NCI-H446 treated with DMSO at 0.1 percent for 48 hours (cell line): Measurements from ENCODE around the gene JMJD1C.
"Not testable (repeated sequence)": the region's sequence is repeated elsewhere in the genome, so short reads cannot be mapped to it uniquely, and the experiment has no call there.

Experiments used
- DNase-seq: peaks from one replicate; lab custom pipeline; 2025; lab: John Stamatoyannopoulos, UW

Gene JMJD1C

DNA sequence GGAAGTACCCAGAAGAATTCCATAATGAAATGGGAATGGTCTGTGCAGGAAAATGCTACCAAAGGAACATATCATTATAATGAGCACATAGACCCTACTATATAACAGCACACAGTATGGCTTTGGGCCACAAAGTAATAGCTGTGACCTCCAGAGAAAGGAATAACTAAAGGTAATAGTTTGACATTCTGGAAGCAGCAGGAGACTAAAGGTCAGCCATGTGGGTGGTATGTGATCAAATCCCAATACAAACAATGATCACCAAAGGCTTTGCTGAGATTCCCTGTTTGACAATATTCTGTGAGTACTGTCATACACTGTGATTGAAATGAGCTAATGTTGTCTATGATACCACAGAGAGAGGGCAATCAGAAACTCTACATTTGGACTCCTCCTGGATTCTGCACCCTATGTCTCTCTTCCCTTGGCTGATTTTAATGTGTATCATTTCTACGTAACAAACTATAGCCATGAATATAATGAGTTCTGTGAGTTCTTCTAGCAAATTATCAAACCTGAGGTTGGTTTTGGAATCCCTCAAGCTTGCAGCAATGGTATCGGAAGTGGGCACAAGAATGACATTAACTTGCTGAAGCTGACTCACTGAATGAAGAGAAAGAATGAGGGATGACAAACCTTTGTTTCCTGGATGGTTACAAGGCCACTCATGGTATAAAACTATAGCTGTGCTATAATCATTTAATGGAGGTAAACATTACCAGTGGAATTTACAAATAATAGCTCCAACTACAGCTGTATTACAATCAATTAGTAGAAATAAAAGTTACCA lies 99.6 kb downstream of the JMJD1C start:
- no peak for DNase-seq

DNA sequence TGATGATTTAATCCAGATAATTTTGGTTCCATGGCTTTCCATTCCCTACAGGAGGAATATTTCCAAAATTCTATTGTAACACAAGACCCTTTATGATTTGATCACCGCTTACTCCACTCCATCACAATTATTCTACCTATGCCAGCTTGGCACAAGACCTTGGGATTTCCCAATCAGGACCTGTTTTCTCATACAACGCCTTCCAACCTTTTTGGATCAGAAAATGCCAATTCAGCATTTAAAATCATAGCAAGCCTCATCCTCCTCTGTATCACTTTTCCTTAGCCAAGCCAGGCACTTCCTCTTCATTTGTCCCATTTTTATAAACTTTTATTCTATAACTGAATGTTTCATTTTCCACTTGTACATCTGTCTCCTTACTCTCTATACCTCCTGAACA lies 100.9 kb downstream of the JMJD1C start:
- no peak for DNase-seq

DNA sequence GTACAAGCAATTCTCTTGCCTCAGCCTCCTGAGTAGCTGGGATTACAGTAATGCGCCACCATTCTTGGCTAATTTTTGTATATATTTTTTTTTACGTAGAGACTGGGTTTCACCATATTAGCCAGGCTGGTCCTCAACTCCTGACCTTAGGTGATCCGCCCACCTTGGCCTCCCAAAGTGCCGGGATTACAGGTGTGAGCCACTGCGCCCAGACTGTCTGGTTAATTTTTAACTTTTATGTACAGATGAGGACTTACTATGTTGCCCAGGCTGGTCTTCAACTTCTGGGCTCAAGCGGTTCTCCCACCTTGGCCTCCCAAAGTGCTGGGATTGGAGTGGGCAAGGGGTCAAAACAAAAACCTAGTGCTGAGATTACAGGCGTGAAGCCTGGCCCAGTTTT lies 101.8 kb downstream of the JMJD1C start:
- no peak for DNase-seq

DNA sequence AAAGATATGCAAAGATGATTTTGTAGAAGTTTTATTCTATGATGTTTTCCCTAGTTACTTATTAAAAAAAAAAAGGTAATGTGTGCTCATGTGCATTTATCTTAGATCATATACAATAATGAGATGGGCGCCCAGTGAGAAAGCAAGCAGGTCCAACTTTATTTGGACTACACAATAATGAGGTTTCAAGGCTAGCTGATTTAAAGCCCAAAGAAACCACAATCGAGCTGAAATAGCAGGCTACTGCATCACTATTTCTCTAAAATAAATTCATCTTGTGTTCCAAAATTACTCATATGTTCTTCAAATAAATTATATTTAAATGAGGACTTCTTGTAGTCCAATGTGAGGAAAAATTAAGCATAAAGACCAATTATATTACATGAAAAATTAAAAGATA lies 110.1 kb downstream of the JMJD1C start:
- no peak for DNase-seq

DNA sequence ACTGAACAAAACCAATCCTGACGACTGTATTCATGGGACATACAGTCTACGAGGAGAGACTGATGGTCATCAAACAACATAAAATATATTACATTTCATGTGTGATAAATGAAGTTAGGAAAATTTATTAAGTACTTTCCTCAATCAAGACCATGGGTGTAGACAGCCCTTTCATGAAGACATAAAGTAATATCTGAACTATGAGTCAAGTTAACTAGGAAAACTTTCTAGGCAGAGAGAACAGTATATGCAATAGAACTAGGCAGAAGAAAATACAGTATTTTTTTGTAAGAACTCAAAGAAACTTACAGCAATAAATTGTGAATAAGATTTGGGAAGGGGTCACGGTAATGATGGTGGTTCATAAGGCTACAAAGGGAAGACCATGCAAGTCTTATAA lies 112.8 kb downstream of the JMJD1C start:
- no peak for DNase-seq

DNA sequence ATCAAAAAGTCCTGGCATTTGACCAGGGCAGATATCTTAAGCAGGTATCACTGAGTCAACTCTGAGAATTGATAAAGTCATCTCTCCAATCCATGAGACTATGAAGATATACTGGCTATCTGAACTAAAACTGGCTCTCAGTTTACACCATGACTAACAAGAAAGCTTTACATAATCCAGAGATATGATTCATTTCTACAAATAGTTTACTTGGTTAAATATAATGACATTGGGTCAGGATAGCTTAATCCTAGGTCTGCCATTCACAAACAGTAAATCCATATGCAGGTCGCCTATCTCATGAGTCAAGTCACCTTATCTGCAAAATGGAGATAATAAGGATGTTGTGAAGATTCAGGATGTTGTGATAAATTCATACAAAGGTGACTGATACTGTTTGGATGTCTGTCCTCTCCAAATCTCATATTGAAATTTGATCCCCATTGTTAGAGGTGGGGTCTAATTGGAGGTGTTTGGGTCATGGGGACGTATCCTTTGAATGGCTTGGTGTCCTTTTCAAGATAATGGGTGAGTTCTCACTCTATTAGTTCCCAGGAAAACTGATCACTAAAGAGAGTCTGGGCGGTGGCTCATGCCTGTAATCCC lies 117.4 kb downstream of the JMJD1C start:
- no peak for DNase-seq

DNA sequence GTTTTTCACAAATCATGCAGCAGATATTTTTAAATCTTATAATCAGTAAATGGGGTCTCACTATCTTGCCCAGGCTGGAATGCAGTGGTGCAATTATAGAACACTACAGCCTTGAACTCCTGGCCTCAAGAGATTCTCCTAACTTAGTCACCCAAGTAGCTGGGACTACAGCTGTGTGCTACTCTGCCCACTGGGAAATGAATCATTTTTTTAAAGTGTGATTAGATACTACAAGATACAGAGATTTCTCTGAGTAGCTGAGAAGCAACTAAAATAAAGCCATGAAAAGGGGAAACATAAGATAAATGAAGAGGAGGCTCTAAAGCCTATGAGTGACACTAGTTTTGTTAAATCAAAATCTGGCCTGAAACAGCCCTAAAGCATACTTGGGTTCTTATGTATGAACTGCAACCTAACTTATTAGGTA lies 119.7 kb downstream of the JMJD1C start:
- no peak for DNase-seq

DNA sequence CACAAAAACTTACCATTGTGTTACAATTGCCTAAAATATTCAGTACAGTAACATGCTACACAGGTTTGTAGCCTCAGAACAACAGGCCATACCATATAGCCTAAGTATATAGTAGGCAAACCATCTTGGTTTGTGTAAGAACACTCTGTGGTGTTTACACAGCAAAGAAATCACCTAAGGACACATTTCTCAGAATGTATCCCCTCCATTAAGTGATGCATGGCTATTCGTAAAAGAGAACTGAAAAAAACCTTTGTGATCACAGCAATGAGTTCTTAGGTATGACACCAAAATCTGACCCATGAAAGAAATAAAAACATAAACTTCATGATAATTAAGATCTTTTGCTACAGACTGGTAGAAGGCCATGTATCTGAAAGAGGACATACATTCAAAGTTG lies 121.5 kb downstream of the JMJD1C start:
- DNase-seq: no peak

DNA sequence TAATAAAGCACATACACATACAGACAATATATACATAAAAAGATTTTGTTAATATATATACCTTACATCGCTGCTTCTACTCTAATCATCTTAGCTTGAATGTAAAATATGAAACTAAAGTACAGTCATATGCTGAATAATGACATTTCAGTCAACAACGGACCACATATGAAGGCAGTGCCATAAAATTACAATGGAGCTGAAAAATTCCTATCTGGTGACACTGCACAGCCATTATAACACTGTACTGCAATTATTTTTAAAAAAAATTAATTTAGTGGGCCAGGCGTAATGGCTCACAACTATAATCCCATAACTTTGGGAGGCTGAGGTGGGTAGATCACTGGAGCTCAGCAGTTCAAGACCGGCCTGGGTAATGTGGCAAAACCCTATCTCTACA lies 122.3 kb downstream of the JMJD1C start:
- no peak for DNase-seq

DNA sequence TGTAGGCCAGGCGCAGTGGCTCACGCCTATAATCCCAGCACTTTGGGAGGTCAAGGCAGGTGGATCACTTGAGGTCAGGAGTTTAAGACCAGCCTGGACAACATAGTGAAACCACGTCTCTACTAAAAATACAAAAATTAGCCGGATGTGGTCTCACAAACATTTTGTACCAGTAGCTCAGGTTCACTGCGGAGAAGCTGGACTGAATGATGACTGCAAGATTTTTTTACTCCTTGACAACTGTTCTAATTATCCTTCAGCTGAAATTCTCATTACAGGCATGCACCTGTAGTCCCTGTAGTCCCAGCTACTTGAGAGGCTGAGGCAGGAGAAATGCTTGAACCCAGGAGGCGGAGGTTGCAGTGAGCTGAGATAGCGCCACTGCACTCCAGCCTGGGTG lies 126.1 kb downstream of the JMJD1C start:
- DNase-seq: not testable (repeated sequence)

DNA sequence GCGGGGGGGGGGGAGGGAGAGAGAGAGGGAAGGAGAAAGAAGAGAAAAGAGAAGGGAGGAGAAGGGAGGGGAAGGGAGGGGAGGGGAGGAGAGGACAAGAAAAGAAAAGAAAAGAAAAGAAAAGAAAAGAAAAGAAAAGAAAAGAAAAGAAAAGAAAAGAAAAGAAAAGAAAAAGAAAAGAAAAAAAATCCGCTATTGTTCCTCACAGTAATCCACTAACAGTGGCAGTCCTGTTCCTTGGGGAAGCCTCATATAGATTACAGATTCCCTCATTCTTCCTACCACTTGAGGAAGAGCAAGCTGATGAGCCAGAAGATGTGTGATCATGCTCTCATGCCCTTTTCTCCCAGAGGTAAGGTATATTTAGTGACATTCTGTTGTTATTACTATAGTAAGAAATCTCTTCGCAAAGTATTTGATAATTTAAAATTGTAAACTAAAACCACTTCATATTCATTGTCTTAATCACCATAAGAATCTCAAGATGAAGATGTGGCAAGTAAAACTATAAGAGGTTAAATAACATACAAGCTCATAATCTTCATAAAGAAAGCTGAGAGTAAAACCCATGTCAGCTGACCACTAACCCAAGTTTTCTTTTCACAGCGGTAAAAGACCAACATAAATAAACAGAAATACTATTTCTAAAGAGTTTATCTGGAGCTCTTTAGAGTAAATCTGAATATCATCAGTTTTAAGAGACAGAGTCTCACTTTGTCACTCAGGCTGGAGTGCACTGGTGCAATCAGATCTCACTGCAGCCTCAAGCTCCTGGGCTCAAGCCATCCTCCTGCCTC lies 128.1 kb downstream of the JMJD1C start:
- no peak for DNase-seq

DNA sequence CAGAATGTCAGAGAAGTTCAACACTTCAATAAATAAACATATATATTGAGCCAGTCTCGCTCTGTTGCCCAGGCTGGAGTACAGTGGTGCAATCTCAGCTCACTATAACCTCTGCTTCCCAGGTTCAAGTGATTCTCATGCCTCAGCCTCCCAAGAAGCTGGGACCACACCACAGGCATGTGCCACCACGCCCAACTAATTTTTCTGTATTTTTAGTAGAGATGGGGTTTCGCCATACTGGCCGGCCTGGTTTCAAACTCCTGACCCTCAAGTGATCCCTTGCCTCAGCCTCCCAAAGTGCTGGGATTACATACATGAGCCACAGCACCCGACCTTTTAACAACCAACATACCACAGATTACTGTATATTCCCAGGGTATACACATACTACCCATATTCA lies 134.2 kb downstream of the JMJD1C start:
- DNase-seq: no peak

DNA sequence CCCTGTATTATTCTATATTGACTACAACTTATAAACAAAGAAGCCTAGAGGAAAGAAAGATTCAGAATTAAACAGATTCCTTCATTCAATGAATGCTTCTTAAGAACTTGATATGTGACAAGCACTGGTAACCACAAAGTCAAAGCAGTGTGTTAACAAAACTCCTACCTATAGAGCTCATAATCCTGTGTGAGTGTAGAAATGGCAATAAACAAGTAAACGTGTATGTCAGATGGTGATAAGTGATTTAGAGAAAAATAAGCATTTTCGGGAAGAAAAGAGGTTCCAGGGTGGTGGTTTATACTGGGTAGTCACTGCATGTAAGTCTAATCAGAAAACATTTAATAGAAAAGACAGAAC lies 141.3 kb downstream of the JMJD1C start:
- DNase-seq: no peak

DNA sequence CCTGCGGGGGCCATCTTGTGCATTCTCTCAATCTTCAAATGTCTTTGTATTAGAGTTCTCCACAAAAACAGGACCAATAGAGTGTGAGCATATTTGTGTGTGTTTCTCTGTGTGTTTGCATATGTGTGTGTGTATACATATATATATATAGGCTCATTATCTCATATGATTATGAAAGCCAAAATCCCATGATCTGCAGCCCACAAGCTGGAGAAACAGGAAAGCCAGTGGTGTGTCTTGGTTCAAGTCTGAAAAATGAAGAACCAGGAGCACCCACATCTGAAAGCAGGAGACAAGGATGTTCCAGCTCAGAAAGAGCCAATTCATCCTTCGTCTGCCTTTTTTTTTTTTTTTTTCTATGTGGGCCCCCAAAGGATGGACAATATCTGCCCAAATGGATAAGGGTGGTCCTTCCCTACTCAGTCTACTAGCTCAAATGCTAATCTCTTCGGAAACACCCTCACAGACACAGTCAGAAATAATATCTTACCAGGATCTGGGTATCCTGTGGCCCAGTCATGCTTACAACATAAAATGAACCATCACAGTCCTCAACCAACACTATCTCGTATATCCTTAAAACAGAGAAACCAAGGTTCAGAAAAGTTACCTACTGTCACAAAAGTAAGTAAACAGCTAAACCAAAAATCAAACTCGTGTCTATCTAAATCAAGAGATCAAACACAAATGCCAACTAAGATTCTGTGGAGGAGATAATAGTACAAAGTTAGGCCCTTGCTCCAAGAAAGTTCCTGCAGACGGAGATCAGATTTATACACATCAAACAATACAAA lies 141.9 kb downstream of the JMJD1C start:
- DNase-seq: no peak

DNA sequence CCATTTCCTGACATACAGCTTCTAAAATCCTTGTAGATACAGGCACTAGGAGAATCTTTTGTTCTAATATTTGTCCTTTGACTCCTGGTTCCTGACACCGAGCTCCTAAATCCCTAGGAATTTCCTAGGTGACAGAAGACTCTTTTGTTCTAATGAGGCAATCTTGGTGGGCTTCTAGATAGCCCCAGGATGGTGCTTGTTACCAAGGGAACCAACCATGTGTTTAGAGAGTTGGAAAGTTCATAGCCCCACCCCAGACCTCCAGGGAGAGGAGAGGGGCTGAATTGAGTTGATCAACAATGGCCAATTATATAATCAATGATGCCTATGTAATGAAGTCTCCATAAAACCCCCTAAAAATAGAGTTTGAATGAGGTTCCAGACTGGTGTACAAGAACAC lies 145.1 kb downstream of the JMJD1C start:
- no peak for DNase-seq

DNA sequence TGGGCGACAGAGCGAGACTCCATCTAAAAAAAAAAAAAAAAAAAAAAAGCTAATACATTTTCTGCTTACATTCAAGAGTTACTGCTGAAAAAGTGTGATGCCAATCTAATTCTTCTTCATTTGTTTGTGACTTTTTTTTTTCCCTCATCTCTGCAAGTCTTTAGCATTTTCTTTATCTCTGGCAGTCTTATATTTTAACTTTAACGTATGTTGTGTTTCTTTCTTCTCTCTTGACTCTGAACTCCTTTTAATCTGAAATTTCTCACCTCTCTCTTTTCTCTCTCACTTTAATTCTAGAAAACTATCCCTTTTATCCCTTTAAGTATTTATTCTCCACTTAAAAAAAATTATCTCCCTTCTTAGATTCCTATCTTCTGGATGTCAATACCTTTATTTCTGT lies 146.5 kb downstream of the JMJD1C start:
- DNase-seq: no peak

DNA sequence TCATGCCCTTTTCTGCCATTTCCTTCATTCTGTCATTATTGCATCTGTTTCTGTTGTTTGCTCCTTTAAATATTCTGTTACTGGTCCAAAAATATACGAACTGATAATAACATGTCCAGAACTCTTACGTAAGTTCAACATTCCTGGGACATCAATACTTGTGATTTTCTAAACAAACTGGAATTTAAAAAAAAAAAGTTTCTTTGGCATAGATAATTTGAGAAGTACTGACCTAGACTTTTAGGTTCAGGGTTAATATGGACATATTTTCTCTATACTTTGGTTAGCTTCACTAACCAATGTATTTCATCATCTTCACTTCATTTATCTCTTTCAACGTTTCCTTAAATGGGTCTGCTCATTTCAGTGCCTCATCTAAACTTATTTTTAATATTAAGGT lies 147.3 kb downstream of the JMJD1C start:
- DNase-seq: no peak

DNA sequence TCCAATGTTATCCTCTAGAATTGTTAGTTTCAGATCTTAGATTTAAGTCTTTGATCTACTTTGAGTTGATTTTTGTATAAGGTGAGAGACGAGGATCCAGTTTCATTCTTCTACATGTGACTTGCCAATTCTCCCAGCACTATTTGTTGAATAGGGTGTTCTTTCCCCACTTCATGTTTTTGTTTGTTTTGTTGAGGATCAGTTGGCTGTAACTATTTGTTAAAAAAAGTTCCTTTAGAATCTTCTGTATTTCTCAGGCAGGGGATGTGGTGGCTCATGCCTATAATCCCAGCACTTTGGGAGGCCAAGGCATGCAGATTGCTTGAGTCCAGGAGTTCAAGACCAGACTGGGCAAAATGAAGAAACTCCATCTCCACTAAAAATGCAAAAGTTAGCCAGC lies 151.8 kb downstream of the JMJD1C start:
- DNase-seq: no peak

DNA sequence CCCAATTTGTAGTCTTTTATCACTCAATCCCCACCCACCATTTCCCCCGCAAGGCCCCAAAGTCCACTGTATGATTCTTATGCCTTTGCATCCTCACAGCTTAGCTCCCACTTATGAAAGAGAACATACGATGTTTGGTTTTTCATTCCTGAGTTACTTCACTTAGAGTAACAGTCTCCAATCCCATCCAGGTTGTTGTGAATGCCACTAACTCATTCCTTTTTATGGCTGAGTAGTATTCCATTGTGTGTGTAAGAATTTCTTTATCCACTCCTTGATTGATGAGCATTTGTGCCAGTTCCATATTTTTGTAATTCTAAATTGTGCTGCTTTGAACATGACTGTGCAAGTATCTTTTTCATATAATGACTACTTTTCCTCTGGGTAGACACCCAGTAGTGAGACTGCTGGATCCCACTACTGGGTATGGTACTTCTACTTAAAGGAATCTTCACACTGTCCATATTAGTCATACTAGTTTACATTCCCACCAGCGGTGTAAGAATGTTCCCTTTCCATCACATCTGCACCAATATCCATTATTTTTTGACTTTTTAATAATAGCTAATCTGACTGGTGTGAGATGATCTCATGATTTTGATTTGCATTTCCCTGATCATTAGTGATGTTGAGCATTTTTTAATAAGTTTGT lies 152.6 kb downstream of the JMJD1C start:
- no peak for DNase-seq

DNA sequence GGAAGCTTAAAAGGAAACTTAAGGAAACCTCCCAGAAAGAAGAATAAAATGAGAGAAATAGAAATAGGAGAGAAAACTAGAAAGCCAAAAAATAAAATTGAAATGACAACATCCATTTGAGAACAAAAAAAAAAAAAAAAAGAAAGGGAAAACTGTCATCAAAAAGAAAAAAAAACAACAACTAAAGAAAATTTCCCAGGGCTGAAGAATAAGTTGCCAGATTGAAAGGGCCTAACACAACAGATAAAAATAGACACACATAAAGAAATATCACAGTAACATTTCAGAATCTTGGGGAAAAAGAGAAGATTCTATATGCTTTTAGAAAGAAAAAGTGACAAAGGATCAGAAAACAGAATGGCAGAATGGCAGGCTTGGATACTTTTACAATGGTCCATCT lies 157.1 kb downstream of the JMJD1C start:
- no peak for DNase-seq

DNA sequence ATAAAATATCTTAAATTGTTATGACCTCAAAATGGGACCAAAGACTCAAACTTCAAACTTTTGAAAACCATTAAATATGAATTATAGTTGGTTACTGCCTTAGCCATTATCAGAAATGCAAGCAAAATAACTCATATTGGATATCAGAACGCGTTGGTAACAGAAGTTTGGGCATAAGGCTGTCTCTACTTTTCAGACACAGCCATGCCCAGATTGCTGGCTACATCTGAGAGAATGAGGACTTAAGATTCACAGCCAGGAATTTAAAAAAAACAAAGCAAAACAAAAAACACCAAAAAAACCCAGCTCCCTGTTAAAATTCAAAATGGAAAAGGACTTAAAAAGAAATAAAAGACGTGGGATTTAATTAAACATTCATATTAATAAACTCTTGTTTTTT lies 161.6 kb downstream of the JMJD1C start:
- DNase-seq: no peak

DNA sequence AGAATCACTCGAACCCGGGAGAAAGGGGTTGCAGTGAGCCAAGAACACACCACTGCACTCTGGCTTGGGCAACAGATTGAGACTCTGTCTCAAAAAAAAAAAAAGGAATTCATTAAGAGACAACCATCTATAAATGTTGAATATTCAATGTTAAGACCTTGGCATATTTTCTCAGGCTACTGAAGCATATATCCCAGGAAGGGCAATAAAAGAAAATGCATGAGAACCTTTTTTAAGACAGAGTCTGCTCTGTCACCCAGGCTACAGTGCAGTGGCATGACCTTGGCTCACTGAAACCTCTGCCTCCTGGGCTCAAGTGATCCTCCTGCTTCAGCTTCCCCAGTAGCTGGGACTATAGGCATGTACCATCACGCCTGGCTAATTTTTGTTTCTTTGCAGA lies 165.0 kb downstream of the JMJD1C start:
- DNase-seq: no peak
